Activated T-cell treated with anti-CD3 and anti-CD28 coated beads, Interleukin-2, amount 50 U/mL, for 72 hours (primary cell): Measurements from ENCODE around the gene STIL. TPM values are rescaled to one million over a fixed set of nuclear protein-coding genes. Genes with fewer than 3 reads are reported as not detected.

ENCODE experiments used
- ATAC-seq, 2 donors: fragments of 150-1000 bp; cut with Tn5 transposase; replicated peaks in 1 of 2; 2 replicates each; pipeline ENCODE4 v1.10.0; 2021; ENCODE audit warnings: moderate library complexity in 2 of 2, mild to moderate bottlenecking in 1 of 2
- DNase-seq, 2 donors: peaks; one replicate each; pipeline ENCODE4 v3.0.0; 2021 to 2022; ENCODE audit warnings: mixed read lengths in 1 of 2
- H3K27ac Mint-ChIP-seq: one replicate; pipeline ENCODE4 v1.8.0; 2022; ENCODE audit warnings: mild to moderate bottlenecking, moderate library complexity, mixed read lengths
- H3K27me3 Mint-ChIP-seq: one replicate; pipeline ENCODE4 v1.8.0; 2022; ENCODE audit warnings: low read depth, mixed read lengths
- H3K36me3 Mint-ChIP-seq, 2 donors: one replicate each; pipeline ENCODE4 v1.8.0; 2022; ENCODE audit warnings: mixed read lengths in 2 of 2, mild to moderate bottlenecking in 1 of 2; ENCODE audit not compliant: insufficient read depth in 2 of 2
- H3K4me1 Mint-ChIP-seq: one replicate; pipeline ENCODE4 v1.8.0; 2022; ENCODE audit warnings: low read depth, mixed read lengths
- H3K4me3 Mint-ChIP-seq, 2 donors: one replicate each; pipeline ENCODE4 v1.8.0; 2022; ENCODE audit warnings: mild to moderate bottlenecking in 2 of 2, mixed read lengths in 2 of 2, moderate library complexity in 2 of 2
- H3K9me3 Mint-ChIP-seq, 2 donors: one replicate each; pipeline ENCODE4 v1.8.0; 2022; ENCODE audit warnings: mixed read lengths in 2 of 2
- total RNA-seq, 2 donors: library from RNA; stranded (reverse); gene quantifications; one replicate each; pipeline ENCODE4 v1.2.3, GENCODE V29; 2022

The STIL gene
- total RNA-seq, 2 donors from 2014 or later: 26.8 to 32.2 TPM

- no peak for ATAC-seq
- peaks cover 3% of the 10 kb centered on the region for H3K4me1 Mint-ChIP-seq
- H3K27me3 Mint-ChIP-seq: peaks cover 37% of the 10 kb centered on the region
- no peaks in the 10 kb centered on the region for H3K36me3 Mint-ChIP-seq
- no peaks in the 10 kb centered on the region for H3K9me3 Mint-ChIP-seq
- no peak for DNase-seq
- H3K4me3 Mint-ChIP-seq: no peak overlapping the region
- peak overlapping the region; percentile 48 for H3K27ac Mint-ChIP-seq
Measured at GRCh38 chr1:47244339-47244862, 69.5 kb downstream of the STIL start.

- H3K9me3 Mint-ChIP-seq: no peaks in the 10 kb centered on the region
- H3K4me1 Mint-ChIP-seq: peaks cover 7% of the 10 kb centered on the region
- DNase-seq (no peak), ATAC-seq (no peak)
- no peak overlapping the region for H3K27ac Mint-ChIP-seq
- H3K36me3 Mint-ChIP-seq: no peaks in the 10 kb centered on the region
- peaks cover 37% of the 10 kb centered on the region for H3K27me3 Mint-ChIP-seq
- no peak overlapping the region for H3K4me3 Mint-ChIP-seq
Measured at GRCh38 chr1:47243910-47244309, 70.0 kb downstream of the STIL start.

- ATAC-seq: no peak
- H3K27ac Mint-ChIP-seq: no peak overlapping the region
- no peaks in the 10 kb centered on the region for H3K9me3 Mint-ChIP-seq
- peaks cover 7% of the 10 kb centered on the region for H3K4me1 Mint-ChIP-seq
- H3K4me3 Mint-ChIP-seq: no peak overlapping the region
- H3K36me3 Mint-ChIP-seq: no peaks in the 10 kb centered on the region
- DNase-seq: no peak
- peaks cover 50% of the 10 kb centered on the region for H3K27me3 Mint-ChIP-seq
Measured at GRCh38 chr1:47241114-47242113, 72.5 kb downstream of the STIL start.

GRCh38 chr1:47238935-47239592 is 74.9 kb downstream of the STIL start:
- Mint-ChIP-seq H3K4me1 (peaks cover 7% of the 10 kb centered on the region), H3K36me3 (no peaks in the 10 kb centered on the region), H3K27ac (no peak overlapping the region), H3K4me3 (peak overlapping the region in 1 of 2 donors; percentile 8), H3K27me3 (peaks cover 57% of the 10 kb centered on the region), H3K9me3 (no peaks in the 10 kb centered on the region)
- ATAC-seq (peak; percentile 59 to 74), DNase-seq (no peak)

GRCh38 chr1:47235806-47236205 is 78.1 kb downstream of the STIL start:
- H3K27me3 Mint-ChIP-seq: peaks cover 64% of the 10 kb centered on the region

GRCh38 chr1:47235241-47235681 is 78.7 kb downstream of the STIL start:
- H3K4me1 Mint-ChIP-seq: peaks cover 34% of the 10 kb centered on the region
- peaks cover 69% of the 10 kb centered on the region for H3K27me3 Mint-ChIP-seq
- H3K9me3 Mint-ChIP-seq: no peaks in the 10 kb centered on the region
- ATAC-seq: no peak
- DNase-seq: no peak
- no peak overlapping the region for H3K4me3 Mint-ChIP-seq
- H3K36me3 Mint-ChIP-seq: peaks cover 2 to 5% of the 10 kb centered on the region in 2 donors
- no peak overlapping the region for H3K27ac Mint-ChIP-seq

More at GRCh38 chr1:47235806-47236205, 78.1 kb downstream of the STIL start:
- H3K9me3 Mint-ChIP-seq: no peaks in the 10 kb centered on the region
- H3K27ac Mint-ChIP-seq: no peak overlapping the region
- no peak overlapping the region for H3K4me3 Mint-ChIP-seq
- DNase-seq (no peak), ATAC-seq (no peak)
- H3K4me1 Mint-ChIP-seq: peaks cover 31% of the 10 kb centered on the region
- peaks cover 2 to 5% of the 10 kb centered on the region in 2 donors for H3K36me3 Mint-ChIP-seq

GRCh38 chr1:47233186-47233585 is 80.8 kb downstream of the STIL start:
- no peak for DNase-seq
- Mint-ChIP-seq H3K4me1 (peaks cover 34% of the 10 kb centered on the region), H3K27ac (no peak overlapping the region), H3K4me3 (peak overlapping the region in 1 of 2 donors; percentile 45), H3K27me3 (peaks cover 87% of the 10 kb centered on the region), H3K36me3 (peaks cover 2 to 5% of the 10 kb centered on the region in 2 donors), H3K9me3 (no peaks in the 10 kb centered on the region)
- ATAC-seq: no peak

GRCh38 chr1:47232187-47232874 is 81.6 kb downstream of the STIL start, which contains the start of gene TAL1:
Gene TAL1 (minus strand): TSS chr1:47232225. CDS start chr1:47225888, 6,337 bp downstream.
- H3K9me3 Mint-ChIP-seq: no peaks in the 10 kb centered on the region
- peaks cover 34% of the 10 kb centered on the region for H3K4me1 Mint-ChIP-seq
- peak; percentile 41 to 43 for ATAC-seq
- peaks cover 2 to 5% of the 10 kb centered on the region in 2 donors for H3K36me3 Mint-ChIP-seq
- H3K27ac Mint-ChIP-seq: peak within 1 kb of the TSS; percentile 61
- H3K27me3 Mint-ChIP-seq: peaks cover 87% of the 10 kb centered on the region
- H3K4me3 Mint-ChIP-seq: peak within 1 kb of the TSS; percentile 82 to 87
- peak in 1 of 2 donors; percentile 18 for DNase-seq

GRCh38 chr1:47231301-47232186 is 82.4 kb downstream of the STIL start:
- peaks cover 2 to 5% of the 10 kb centered on the region in 2 donors for H3K36me3 Mint-ChIP-seq
- peak; percentile 53 to 60 for DNase-seq
- peaks cover 92% of the 10 kb centered on the region for H3K27me3 Mint-ChIP-seq
- peak overlapping the region; percentile 82 to 87 for H3K4me3 Mint-ChIP-seq
- H3K27ac Mint-ChIP-seq: peak overlapping the region; percentile 61
- H3K4me1 Mint-ChIP-seq: peaks cover 34% of the 10 kb centered on the region
- ATAC-seq: peak; percentile 59 to 66
- no peaks in the 10 kb centered on the region for H3K9me3 Mint-ChIP-seq

GRCh38 chr1:47230692-47231300 is 83.2 kb downstream of the STIL start:
- Mint-ChIP-seq H3K27ac (no peak overlapping the region), H3K36me3 (peaks cover 2 to 5% of the 10 kb centered on the region in 2 donors), H3K27me3 (peaks cover 92% of the 10 kb centered on the region), H3K9me3 (no peaks in the 10 kb centered on the region), H3K4me1 (peaks cover 34% of the 10 kb centered on the region), H3K4me3 (peak overlapping the region; percentile 82 to 87)
- DNase-seq: peak; percentile 28 to 35
- peak; percentile 49 to 50 for ATAC-seq

GRCh38 chr1:47229886-47230691 is 83.9 kb downstream of the STIL start:
- Mint-ChIP-seq H3K27ac (no peak overlapping the region), H3K4me1 (peaks cover 34% of the 10 kb centered on the region), H3K27me3 (peaks cover 92% of the 10 kb centered on the region), H3K9me3 (no peaks in the 10 kb centered on the region), H3K36me3 (peaks cover 2 to 5% of the 10 kb centered on the region in 2 donors), H3K4me3 (peak overlapping the region; percentile 82 to 87)
- DNase-seq: no peak
- no peak for ATAC-seq
